Osteocyte (in vitro differentiated cells): ENCODE results near the gene METTL24. TPM values are rescaled to one million over a fixed set of nuclear protein-coding genes. Genes with fewer than 3 reads are reported as not detected.

ENCODE experiments used
- DNase-seq: peaks from one replicate; pipeline ENCODE4 v3.0.0; 2021; ENCODE audit warnings: mixed read lengths; ENCODE audit not compliant: unreplicated experiment; ENCODE audit errors: extremely low spot score
- H3K27ac Mint-ChIP-seq: one replicate; pipeline ENCODE4 v1.8.0; 2021; ENCODE audit warnings: mild to moderate bottlenecking, mixed read lengths; ENCODE audit not compliant: unreplicated experiment
- H3K27me3 Mint-ChIP-seq: one replicate; pipeline ENCODE4 v1.8.0; 2021; ENCODE audit warnings: mixed read lengths; ENCODE audit not compliant: unreplicated experiment
- H3K36me3 Mint-ChIP-seq: one replicate; pipeline ENCODE4 v1.8.0; 2021; ENCODE audit warnings: mixed read lengths; ENCODE audit not compliant: unreplicated experiment
- H3K4me1 Mint-ChIP-seq: one replicate; pipeline ENCODE4 v1.8.0; 2021; ENCODE audit warnings: mixed read lengths; ENCODE audit not compliant: unreplicated experiment
- H3K4me3 Mint-ChIP-seq: one replicate; pipeline ENCODE4 v1.8.0; 2021; ENCODE audit warnings: mild to moderate bottlenecking, moderate library complexity, mixed read lengths; ENCODE audit not compliant: unreplicated experiment
- H3K9me3 Mint-ChIP-seq: one replicate; pipeline ENCODE4 v1.8.0; 2021; ENCODE audit warnings: mixed read lengths; ENCODE audit not compliant: unreplicated experiment
- total RNA-seq: library from RNA; stranded (reverse); gene quantifications from 2 replicates; pipeline ENCODE4 v1.2.1, GENCODE V29; 2021
- TF ChIP-seq, protein P1 (sequence below): fragments of 200-600 bp; sonication (generic); IDR thresholded peaks from 2 replicates; pipeline ENCODE4 v1.5.0; 2021; ENCODE audit warnings: antibody characterized with exemption, mild to moderate bottlenecking, moderate library complexity

The METTL24 gene
- total RNA-seq, 1 donor from 2014 or later, result not detected

DNA sequence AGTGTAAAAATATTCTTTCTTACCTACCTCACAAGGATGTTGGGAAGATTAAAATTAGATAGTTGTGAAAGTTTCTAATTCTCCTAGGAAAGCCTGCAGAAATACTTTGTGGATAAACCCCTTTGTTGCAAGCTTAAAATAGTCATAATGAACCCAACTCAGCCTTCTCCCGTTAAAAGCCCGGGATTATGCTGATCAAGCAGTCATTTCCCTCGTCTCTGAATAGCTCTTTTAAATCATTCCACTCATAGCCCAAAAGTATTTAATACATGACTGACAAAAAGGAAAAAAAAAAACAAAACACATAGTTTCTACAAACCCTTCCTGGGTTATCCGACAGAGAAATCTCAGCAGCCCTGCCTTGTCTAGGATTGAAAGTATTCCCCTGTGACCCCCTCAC lies 10.9 kb upstream of the METTL24 start:
- H3K27ac Mint-ChIP-seq, result no peak overlapping the region

DNA sequence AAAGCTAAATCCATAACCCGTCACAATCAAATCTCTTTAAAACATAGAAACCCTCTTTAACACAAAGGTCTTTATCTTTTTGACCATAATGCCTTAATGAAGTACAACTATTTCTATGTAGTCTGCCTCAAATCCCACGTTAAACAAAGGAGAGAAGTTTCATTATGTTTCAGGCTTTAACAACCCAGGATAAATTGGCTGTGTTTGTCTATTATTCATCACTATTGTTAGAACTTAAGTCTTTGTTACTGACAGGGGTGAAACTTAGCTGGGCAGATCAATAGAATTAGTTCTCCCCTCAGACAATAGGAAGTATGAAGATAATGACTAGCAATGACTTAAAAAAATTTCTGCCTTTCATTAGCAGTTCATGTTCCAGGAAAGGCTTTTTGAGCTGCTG lies 10.1 kb upstream of the METTL24 start:
- H3K9me3 Mint-ChIP-seq, result no peaks in the 10 kb centered on the region
- no peak overlapping the region for H3K4me3 Mint-ChIP-seq
- H3K27ac Mint-ChIP-seq, result no peak overlapping the region
- H3K36me3 Mint-ChIP-seq, result no peaks in the 10 kb centered on the region
- DNase-seq, result no peak
- peaks cover 75% of the 10 kb centered on the region for H3K27me3 Mint-ChIP-seq
- TF ChIP-seq, protein P1, sequence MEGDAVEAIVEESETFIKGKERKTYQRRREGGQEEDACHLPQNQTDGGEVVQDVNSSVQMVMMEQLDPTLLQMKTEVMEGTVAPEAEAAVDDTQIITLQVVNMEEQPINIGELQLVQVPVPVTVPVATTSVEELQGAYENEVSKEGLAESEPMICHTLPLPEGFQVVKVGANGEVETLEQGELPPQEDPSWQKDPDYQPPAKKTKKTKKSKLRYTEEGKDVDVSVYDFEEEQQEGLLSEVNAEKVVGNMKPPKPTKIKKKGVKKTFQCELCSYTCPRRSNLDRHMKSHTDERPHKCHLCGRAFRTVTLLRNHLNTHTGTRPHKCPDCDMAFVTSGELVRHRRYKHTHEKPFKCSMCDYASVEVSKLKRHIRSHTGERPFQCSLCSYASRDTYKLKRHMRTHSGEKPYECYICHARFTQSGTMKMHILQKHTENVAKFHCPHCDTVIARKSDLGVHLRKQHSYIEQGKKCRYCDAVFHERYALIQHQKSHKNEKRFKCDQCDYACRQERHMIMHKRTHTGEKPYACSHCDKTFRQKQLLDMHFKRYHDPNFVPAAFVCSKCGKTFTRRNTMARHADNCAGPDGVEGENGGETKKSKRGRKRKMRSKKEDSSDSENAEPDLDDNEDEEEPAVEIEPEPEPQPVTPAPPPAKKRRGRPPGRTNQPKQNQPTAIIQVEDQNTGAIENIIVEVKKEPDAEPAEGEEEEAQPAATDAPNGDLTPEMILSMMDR, result no peak
- no peaks in the 10 kb centered on the region for H3K4me1 Mint-ChIP-seq

More for the DNA sequence above, 10.9 kb upstream of the METTL24 start:
- Mint-ChIP-seq H3K9me3 (no peaks in the 10 kb centered on the region), H3K36me3 (no peaks in the 10 kb centered on the region), H3K4me3 (no peak overlapping the region), H3K27me3 (peaks cover 75% of the 10 kb centered on the region), H3K4me1 (no peaks in the 10 kb centered on the region)
- no peak for DNase-seq
- TF ChIP-seq, protein P1, result no peak

DNA sequence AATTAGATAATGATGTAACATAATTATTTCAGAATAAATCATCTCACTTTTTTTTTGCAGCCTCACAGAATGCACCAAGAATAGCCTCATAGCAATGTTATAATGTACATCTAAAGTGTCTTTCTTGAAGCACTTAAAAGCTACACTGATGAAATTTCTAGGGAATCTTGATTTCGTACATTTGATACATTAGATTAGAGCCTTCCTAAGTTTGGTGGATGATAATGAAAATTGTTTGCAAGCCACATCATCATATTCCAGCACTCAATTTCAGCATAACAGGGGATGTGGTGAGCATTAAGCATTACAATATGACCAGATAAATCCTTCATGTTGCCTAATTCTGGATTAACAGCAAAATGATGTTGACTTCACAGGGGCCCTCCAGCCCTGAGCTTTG lies 9.7 kb upstream of the METTL24 start:
- no peak for DNase-seq
- no peaks in the 10 kb centered on the region for H3K36me3 Mint-ChIP-seq

DNA sequence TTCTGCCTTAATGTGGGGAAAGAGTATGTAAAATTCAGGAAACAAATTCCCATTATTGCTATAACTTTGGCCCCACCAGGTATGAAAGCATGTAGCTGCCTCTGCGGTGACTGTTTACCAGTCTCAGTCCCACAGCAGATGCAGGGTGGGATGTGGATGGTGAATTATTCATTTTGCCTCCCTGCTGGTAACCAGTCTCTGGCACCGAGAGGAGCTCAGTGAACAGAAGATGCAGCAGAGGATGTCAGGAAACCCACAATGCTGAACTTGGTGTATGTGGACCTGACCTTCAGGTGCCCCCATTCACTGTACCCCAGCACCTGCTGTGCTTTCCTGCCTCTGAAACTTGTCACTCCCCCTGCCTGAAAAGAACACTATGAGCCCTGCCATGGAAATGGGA lies 8.8 kb upstream of the METTL24 start:
- H3K27ac Mint-ChIP-seq, result no peak overlapping the region
- TF ChIP-seq, protein P1, result no peak
- peaks cover 5% of the 10 kb centered on the region for H3K9me3 Mint-ChIP-seq
- H3K36me3 Mint-ChIP-seq, result no peaks in the 10 kb centered on the region
- no peaks in the 10 kb centered on the region for H3K4me1 Mint-ChIP-seq
- no peak for DNase-seq
- H3K4me3 Mint-ChIP-seq, result no peak overlapping the region
- H3K27me3 Mint-ChIP-seq, result peaks cover 85% of the 10 kb centered on the region

More for the DNA sequence above, 9.7 kb upstream of the METTL24 start:
- Mint-ChIP-seq H3K27ac (no peak overlapping the region), H3K9me3 (no peaks in the 10 kb centered on the region), H3K27me3 (peaks cover 77% of the 10 kb centered on the region), H3K4me3 (no peak overlapping the region), H3K4me1 (no peaks in the 10 kb centered on the region)
- TF ChIP-seq, protein P1, result no peak

DNA sequence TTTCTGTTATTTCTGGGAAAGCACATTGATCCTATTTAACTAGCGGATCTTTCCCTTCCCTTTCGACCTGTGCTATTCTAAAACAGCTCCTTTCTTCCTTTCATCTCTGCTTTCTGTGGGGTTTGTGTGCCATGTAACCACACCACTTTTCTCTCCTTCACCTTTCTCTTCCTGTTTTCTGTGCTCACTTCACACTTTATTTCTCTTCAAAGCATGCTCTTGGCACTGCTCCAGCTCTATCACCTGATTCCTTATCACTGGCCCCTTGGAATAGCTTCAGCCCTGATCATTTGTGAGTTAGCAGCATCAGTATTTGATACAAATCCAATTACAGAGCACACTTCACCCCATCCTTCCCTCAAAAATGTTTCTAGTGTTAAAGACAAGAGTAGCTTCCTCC lies 8.1 kb upstream of the METTL24 start:
- no peak overlapping the region for H3K4me3 Mint-ChIP-seq
- H3K4me1 Mint-ChIP-seq, result no peaks in the 10 kb centered on the region

More for the DNA sequence above, 8.1 kb upstream of the METTL24 start:
- no peak overlapping the region for H3K27ac Mint-ChIP-seq
- no peak for DNase-seq
- TF ChIP-seq, protein P1, result no peak
- no peaks in the 10 kb centered on the region for H3K36me3 Mint-ChIP-seq
- H3K27me3 Mint-ChIP-seq, result peaks cover 83% of the 10 kb centered on the region
- peaks cover 5% of the 10 kb centered on the region for H3K9me3 Mint-ChIP-seq
